ENCODE measurements around the gene OTUD4.
"Not testable (repeated sequence)": the region's sequence is repeated elsewhere in the genome, so short reads cannot be mapped to it uniquely, and the experiment has no call there.

The OTUD4 gene, protein sequence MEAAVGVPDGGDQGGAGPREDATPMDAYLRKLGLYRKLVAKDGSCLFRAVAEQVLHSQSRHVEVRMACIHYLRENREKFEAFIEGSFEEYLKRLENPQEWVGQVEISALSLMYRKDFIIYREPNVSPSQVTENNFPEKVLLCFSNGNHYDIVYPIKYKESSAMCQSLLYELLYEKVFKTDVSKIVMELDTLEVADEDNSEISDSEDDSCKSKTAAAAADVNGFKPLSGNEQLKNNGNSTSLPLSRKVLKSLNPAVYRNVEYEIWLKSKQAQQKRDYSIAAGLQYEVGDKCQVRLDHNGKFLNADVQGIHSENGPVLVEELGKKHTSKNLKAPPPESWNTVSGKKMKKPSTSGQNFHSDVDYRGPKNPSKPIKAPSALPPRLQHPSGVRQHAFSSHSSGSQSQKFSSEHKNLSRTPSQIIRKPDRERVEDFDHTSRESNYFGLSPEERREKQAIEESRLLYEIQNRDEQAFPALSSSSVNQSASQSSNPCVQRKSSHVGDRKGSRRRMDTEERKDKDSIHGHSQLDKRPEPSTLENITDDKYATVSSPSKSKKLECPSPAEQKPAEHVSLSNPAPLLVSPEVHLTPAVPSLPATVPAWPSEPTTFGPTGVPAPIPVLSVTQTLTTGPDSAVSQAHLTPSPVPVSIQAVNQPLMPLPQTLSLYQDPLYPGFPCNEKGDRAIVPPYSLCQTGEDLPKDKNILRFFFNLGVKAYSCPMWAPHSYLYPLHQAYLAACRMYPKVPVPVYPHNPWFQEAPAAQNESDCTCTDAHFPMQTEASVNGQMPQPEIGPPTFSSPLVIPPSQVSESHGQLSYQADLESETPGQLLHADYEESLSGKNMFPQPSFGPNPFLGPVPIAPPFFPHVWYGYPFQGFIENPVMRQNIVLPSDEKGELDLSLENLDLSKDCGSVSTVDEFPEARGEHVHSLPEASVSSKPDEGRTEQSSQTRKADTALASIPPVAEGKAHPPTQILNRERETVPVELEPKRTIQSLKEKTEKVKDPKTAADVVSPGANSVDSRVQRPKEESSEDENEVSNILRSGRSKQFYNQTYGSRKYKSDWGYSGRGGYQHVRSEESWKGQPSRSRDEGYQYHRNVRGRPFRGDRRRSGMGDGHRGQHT

DNA sequence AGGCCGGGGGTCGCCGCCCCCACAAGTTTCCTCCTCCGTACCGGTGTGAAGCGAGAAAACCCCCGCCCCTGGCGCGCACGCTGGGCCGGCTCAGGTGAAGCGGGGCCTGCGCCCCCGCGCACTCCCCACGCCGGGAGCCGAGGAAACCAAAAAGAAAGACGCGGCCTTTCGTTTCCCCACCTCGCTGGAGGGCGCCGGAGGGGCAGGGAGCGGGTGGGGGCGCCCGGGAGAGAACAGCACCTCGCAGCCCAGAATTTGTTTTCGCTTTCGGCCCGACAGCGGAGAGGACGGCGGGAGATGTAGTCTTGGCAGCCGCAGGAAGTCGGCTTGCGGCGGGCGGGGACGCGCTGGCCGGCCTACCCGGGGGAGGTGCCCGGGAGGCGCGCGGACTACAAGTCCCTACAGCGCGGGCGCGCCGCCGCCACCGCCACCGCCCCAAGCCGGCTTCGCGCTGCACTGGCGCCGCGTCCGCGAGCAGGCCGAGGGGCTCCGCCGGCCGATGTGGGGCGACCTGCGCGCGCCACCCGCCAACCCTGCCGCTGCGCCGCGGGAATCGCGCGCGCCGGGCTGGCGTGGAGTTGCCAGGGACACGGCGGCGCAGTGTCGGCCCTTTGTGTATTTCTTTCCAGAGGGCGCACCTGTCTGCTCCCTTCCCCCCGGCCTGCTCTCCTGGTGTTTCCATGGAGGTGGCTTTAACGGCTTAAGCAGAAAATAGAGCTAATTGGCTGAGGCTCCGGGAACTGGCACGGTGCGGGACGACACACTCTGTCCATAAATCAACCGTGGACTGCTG lies at the start of gene OTUD4:
OTUD4 (minus strand) TSS at position 292 of the 793 bp plus-strand sequence. CDS start 616 bp downstream, outside the sequence.
- H3K27ac ChIP-seq (ENCODE audit: low read length) = peak within 1 kb of the TSS; percentile 80
- peak within 1 kb of the TSS; percentile 89 to 97 for H3K4me3 ChIP-seq (ENCODE audit: low read length in 2 of 2)
- peak within 1 kb of the TSS; percentile 92 to 94 for H3K9ac ChIP-seq (ENCODE audit: low read length in 2 of 2)
- no peaks in the 10 kb centered on the region for H3K36me3 ChIP-seq (ENCODE audit: control insufficient read depth in 2 of 2, insufficient read depth in 2 of 2, low read length in 2 of 2)
- H3K9me3 ChIP-seq (ENCODE audit: control insufficient read depth in 2 of 2, low read length in 2 of 2) = no peaks in the 10 kb centered on the region
- H3K27me3 ChIP-seq (ENCODE audit: control insufficient read depth in 1 of 2, insufficient read depth in 2 of 2, low read length in 2 of 2) = no peaks in the 10 kb centered on the region
- H3K4me1 ChIP-seq (ENCODE audit: control insufficient read depth, insufficient read depth, low read length) = peaks cover 6% of the 10 kb centered on the region

DNA sequence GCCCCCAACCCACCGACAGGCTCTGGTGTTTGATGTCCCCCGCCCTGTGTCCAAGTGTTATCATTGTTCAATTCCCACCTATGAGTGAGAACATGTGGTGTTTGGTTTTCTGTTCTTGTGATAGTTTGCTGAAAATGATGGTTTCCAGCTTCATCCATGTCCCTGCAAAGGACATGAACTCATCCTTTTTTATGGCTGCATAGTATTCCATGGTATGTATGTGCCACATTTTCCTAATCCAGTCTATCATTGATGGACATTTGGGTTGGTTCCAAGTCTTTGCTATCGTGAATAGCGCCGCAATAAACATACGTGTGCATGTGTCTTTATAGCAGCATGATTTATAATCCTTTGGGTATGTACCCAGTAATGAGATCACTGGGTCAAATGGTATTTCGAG lies 42.8 kb upstream of the OTUD4 start:
- H3K9me3 ChIP-seq (ENCODE audit: control insufficient read depth in 2 of 2, low read length in 2 of 2); H3K27me3 ChIP-seq (ENCODE audit: control insufficient read depth in 1 of 2, insufficient read depth in 2 of 2, low read length in 2 of 2); H3K27ac ChIP-seq (ENCODE audit: low read length): not testable (repeated sequence)

DNA sequence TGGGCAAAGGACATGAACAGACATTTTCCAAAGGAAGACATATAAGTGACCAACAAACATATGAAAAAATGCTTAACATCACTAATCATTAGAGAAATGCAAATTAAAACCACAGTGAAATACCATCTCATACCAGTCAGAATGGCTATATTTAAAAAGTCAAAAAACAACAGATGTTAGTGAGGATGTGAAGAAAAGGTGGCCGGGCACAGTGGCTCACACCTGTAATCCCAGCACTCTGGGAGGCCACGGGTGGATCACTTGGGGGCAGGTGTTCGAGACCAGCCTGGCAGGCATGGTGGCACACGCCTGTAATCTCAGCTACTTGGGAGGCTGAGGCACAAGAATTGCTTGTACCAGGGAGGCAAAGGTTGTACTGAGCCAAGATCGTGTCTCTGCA lies 41.1 kb upstream of the OTUD4 start:
- H3K4me1 ChIP-seq (ENCODE audit: control insufficient read depth, insufficient read depth, low read length); H3K9ac ChIP-seq (ENCODE audit: low read length in 2 of 2); H3K27me3 ChIP-seq (ENCODE audit: control insufficient read depth in 1 of 2, insufficient read depth in 2 of 2, low read length in 2 of 2); H3K36me3 ChIP-seq (ENCODE audit: control insufficient read depth in 2 of 2, insufficient read depth in 2 of 2, low read length in 2 of 2); H3K27ac ChIP-seq (ENCODE audit: low read length); H3K4me3 ChIP-seq (ENCODE audit: low read length in 2 of 2); H3K9me3 ChIP-seq (ENCODE audit: control insufficient read depth in 2 of 2, low read length in 2 of 2): not testable (repeated sequence)

More for the DNA sequence above, 42.8 kb upstream of the OTUD4 start:
- H3K36me3 ChIP-seq (ENCODE audit: control insufficient read depth in 2 of 2, insufficient read depth in 2 of 2, low read length in 2 of 2); H3K9ac ChIP-seq (ENCODE audit: low read length in 2 of 2); H3K4me3 ChIP-seq (ENCODE audit: low read length in 2 of 2); H3K4me1 ChIP-seq (ENCODE audit: control insufficient read depth, insufficient read depth, low read length): not testable (repeated sequence)

DNA sequence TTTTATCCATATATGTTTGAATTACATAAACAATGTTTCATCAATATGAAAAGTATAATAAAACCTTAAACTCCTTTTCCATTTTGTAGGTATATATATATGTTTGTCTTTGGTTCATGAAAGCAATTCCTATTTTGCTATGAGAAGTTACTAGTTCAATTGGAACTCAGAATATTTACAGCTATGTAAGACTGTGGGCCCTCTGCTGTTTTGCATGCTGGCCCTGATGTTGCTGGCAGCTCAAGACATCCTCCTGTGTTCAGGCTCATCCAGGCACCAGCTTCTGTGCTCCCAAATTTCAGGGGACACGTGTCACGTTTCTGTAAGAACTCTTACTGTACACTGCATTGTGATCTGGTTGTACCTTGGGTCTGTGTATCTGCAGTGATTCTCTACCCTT lies 38.7 kb upstream of the OTUD4 start:
- Histone ChIP-seq H3K36me3 (ENCODE audit: control insufficient read depth in 2 of 2, insufficient read depth in 2 of 2, low read length in 2 of 2) (no peaks in the 10 kb centered on the region), H3K27ac (ENCODE audit: low read length) (no peak overlapping the region), H3K4me1 (ENCODE audit: control insufficient read depth, insufficient read depth, low read length) (no peaks in the 10 kb centered on the region), H3K9me3 (ENCODE audit: control insufficient read depth in 2 of 2, low read length in 2 of 2) (no peaks in the 10 kb centered on the region), H3K9ac (ENCODE audit: low read length in 2 of 2) (no peak overlapping the region), H3K4me3 (ENCODE audit: low read length in 2 of 2) (no peak overlapping the region), H3K27me3 (ENCODE audit: control insufficient read depth in 1 of 2, insufficient read depth in 2 of 2, low read length in 2 of 2) (no peaks in the 10 kb centered on the region)

DNA sequence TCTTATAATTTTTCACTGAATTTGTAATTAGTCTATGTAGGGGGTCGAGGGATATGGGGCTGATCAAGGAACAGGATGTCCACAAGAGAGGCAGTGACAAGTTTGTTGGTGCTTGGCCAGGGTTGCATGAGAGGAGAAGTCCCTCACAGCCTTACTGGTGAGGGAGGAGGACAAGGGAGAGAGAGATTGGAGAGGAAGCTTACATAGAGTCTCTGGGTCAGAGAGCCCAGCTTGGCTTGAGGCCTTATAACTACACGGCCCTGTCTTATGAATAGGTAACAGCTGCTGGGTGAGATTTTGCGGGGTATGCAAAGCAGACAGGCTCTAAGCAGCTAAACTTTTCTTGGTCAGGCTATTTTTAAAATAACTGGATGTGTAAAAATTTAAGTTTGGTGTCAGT lies 37.9 kb upstream of the OTUD4 start:
- Histone ChIP-seq H3K36me3 (ENCODE audit: control insufficient read depth in 2 of 2, insufficient read depth in 2 of 2, low read length in 2 of 2) (no peaks in the 10 kb centered on the region), H3K4me3 (ENCODE audit: low read length in 2 of 2) (no peak overlapping the region), H3K4me1 (ENCODE audit: control insufficient read depth, insufficient read depth, low read length) (no peaks in the 10 kb centered on the region), H3K27ac (ENCODE audit: low read length) (no peak overlapping the region), H3K9me3 (ENCODE audit: control insufficient read depth in 2 of 2, low read length in 2 of 2) (no peaks in the 10 kb centered on the region), H3K27me3 (ENCODE audit: control insufficient read depth in 1 of 2, insufficient read depth in 2 of 2, low read length in 2 of 2) (no peaks in the 10 kb centered on the region), H3K9ac (ENCODE audit: low read length in 2 of 2) (no peak overlapping the region)

DNA sequence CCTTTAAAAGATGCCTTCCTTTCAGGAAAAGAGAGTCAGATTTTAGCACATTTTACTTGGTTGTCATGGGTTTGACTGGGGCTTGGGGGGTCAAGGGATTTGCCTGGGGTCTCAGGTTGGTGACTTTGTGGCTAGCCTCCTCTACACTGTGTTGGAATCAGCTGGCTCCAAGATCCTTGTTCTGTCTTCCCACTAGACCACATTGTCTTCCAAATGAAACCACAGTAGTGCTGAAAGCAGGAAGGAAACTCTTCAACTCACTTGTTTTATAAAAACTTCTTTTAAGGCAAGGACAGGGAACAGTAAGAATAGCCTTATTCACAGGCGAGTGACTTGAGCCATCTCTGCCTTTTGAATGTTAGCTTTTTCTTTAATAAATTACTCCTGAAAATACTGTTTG lies 37.0 kb upstream of the OTUD4 start:
- Histone ChIP-seq H3K4me3 (ENCODE audit: low read length in 2 of 2) (no peak overlapping the region), H3K27ac (ENCODE audit: low read length) (no peak overlapping the region), H3K9me3 (ENCODE audit: control insufficient read depth in 2 of 2, low read length in 2 of 2) (no peaks in the 10 kb centered on the region)

DNA sequence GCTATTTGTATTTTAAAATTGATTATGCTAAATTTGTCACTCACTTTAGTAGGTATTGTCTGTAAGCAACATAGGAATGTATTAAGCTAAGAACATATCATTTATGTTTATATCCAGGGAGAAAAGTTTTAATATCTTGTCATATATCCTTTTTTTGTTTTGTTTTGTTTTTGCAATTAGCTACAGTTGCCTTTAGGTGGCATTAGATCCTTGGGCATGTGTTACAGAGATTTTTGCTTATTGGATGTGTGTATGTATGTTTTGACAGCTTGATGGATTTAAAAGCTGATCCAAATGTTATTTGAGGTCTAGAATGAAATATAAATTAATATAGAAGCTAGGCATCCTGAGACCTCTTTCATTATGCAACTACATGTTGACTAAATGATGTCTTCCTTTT lies 36.1 kb upstream of the OTUD4 start:
- no peaks in the 10 kb centered on the region for H3K4me1 ChIP-seq (ENCODE audit: control insufficient read depth, insufficient read depth, low read length)
- H3K36me3 ChIP-seq (ENCODE audit: control insufficient read depth in 2 of 2, insufficient read depth in 2 of 2, low read length in 2 of 2) = no peaks in the 10 kb centered on the region
- H3K4me3 ChIP-seq (ENCODE audit: low read length in 2 of 2) = no peak overlapping the region
- H3K9me3 ChIP-seq (ENCODE audit: control insufficient read depth in 2 of 2, low read length in 2 of 2) = no peaks in the 10 kb centered on the region
- H3K9ac ChIP-seq (ENCODE audit: low read length in 2 of 2) = no peak overlapping the region
- no peak overlapping the region for H3K27ac ChIP-seq (ENCODE audit: low read length)
- no peaks in the 10 kb centered on the region for H3K27me3 ChIP-seq (ENCODE audit: control insufficient read depth in 1 of 2, insufficient read depth in 2 of 2, low read length in 2 of 2)

More for the DNA sequence above, 37.0 kb upstream of the OTUD4 start:
- Histone ChIP-seq H3K9ac (ENCODE audit: low read length in 2 of 2) (no peak overlapping the region), H3K4me1 (ENCODE audit: control insufficient read depth, insufficient read depth, low read length) (no peaks in the 10 kb centered on the region), H3K27me3 (ENCODE audit: control insufficient read depth in 1 of 2, insufficient read depth in 2 of 2, low read length in 2 of 2) (no peaks in the 10 kb centered on the region), H3K36me3 (ENCODE audit: control insufficient read depth in 2 of 2, insufficient read depth in 2 of 2, low read length in 2 of 2) (no peaks in the 10 kb centered on the region)

DNA sequence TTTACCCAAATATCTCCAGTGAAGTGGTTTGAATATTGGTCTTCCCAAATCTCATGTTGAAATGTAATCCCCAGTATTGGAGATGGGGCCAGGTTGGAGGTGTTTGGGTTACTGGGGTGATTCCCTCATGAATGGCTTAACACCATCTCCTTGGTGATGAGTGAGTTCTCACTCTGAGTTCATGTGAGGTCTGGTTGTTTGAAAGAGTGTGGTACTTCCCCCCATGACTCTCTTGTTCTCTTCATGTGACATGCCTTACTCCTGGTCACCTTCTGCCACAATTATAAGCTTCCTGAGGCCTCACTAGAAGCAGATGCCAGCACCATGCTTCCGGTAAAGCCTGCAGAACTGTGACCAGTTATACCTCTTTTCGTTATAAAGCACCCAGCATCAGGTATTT lies 32.9 kb upstream of the OTUD4 start:
- H3K9me3 ChIP-seq (ENCODE audit: control insufficient read depth in 2 of 2, low read length in 2 of 2) = no peaks in the 10 kb centered on the region
- H3K27ac ChIP-seq (ENCODE audit: low read length) = no peak overlapping the region
- H3K4me3 ChIP-seq (ENCODE audit: low read length in 2 of 2) = no peak overlapping the region
- no peaks in the 10 kb centered on the region for H3K4me1 ChIP-seq (ENCODE audit: control insufficient read depth, insufficient read depth, low read length)
- no peaks in the 10 kb centered on the region for H3K27me3 ChIP-seq (ENCODE audit: control insufficient read depth in 1 of 2, insufficient read depth in 2 of 2, low read length in 2 of 2)
- H3K36me3 ChIP-seq (ENCODE audit: control insufficient read depth in 2 of 2, insufficient read depth in 2 of 2, low read length in 2 of 2) = no peaks in the 10 kb centered on the region
- no peak overlapping the region for H3K9ac ChIP-seq (ENCODE audit: low read length in 2 of 2)

DNA sequence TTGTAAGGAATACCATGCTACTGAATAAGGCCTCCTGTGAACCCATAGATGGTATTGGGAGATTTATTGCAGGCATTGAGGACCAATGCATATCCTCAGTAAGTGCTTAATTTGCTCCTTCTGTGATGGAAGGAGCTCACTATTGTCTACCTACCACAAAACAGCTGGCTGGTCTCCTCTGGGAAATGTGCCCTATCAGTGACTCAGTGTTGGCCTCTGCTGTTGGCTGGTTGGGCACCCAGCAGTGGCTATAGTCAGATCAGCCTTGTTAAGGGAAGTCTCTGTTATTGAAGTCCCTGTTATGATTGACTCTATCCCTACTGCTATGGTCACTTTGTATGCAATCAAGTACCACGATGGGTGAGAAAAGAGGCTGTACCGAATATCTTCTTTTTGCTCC lies 27.5 kb upstream of the OTUD4 start:
- H3K9ac ChIP-seq (ENCODE audit: low read length in 2 of 2) = no peak overlapping the region
- H3K36me3 ChIP-seq (ENCODE audit: control insufficient read depth in 2 of 2, insufficient read depth in 2 of 2, low read length in 2 of 2) = no peaks in the 10 kb centered on the region
- no peak overlapping the region for H3K4me3 ChIP-seq (ENCODE audit: low read length in 2 of 2)

DNA sequence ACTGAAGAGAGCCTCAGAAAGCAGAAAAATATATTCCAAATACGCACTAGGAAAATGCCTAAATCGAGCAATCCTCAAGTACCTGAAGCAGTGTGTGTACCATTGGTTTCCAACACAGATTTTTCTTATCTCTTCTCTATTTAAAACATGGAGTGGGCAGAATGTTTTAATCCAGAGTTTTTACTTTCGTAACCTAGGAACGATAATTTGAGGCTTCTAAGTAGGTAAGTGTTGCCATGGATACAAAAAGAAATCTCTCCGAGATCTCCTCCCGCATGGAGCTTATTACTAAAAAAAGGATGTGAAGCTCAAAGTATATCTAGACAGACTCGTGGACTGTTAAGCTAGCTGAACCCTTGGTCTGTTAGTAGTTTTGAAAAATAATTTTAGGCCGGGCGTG lies 23.0 kb upstream of the OTUD4 start:
- Histone ChIP-seq H3K4me3 (ENCODE audit: low read length in 2 of 2) (no peak overlapping the region), H3K9ac (ENCODE audit: low read length in 2 of 2) (no peak overlapping the region), H3K4me1 (ENCODE audit: control insufficient read depth, insufficient read depth, low read length) (no peaks in the 10 kb centered on the region), H3K36me3 (ENCODE audit: control insufficient read depth in 2 of 2, insufficient read depth in 2 of 2, low read length in 2 of 2) (no peaks in the 10 kb centered on the region), H3K9me3 (ENCODE audit: control insufficient read depth in 2 of 2, low read length in 2 of 2) (no peaks in the 10 kb centered on the region), H3K27me3 (ENCODE audit: control insufficient read depth in 1 of 2, insufficient read depth in 2 of 2, low read length in 2 of 2) (no peaks in the 10 kb centered on the region), H3K27ac (ENCODE audit: low read length) (no peak overlapping the region)

More for the DNA sequence above, 27.5 kb upstream of the OTUD4 start:
- no peak overlapping the region for H3K27ac ChIP-seq (ENCODE audit: low read length)
- H3K9me3 ChIP-seq (ENCODE audit: control insufficient read depth in 2 of 2, low read length in 2 of 2) = no peaks in the 10 kb centered on the region
- H3K4me1 ChIP-seq (ENCODE audit: control insufficient read depth, insufficient read depth, low read length) = no peaks in the 10 kb centered on the region
- no peaks in the 10 kb centered on the region for H3K27me3 ChIP-seq (ENCODE audit: control insufficient read depth in 1 of 2, insufficient read depth in 2 of 2, low read length in 2 of 2)
